ENCODE results near the gene OBI1.

OBI1 gene

DNA sequence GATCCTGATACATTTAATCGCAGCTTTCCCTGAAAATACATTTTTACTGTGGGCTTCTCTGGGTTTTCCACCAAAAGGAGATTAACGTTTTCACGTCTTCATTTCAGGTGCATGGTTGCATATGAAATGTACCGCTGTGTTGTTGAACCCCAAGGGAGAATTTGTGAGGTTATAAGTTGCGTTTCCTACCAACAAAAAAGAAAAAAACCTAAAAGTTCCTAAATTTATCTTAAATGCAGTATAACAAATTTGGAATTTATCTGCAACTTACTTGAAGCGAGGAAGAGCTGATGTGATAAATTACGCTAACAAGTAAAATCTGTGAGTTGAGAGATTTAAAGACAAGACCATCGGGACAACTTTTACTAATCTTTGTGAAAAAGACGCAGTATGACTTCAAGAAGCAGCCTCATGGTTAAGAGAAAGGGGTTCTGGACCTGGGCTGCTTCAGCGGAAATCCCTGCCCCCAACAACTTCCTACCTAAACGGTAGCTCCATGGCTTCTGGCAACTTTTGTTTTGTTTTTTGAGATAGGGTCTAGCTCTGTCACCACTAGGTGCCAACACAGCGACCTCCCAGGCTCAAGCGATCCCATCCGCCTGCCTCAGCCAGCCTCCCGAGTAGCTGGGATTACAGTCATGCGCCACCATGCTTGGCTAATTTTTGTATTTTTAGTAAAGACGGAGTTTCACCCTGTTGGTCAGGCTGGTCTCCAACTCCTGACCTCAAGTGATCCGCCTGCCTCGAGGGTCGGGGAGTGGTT, 958 bp upstream of the OBI1 start:
- no peaks in the 10 kb centered on the region for H3K9me3 ChIP-seq (replicated peaks; ENCODE audit: insufficient read depth, low read length)
- peak overlapping the region; percentile 99 for H3K4me3 ChIP-seq (ENCODE audit: low read length)
- DNase-seq: no peak
- H3K9ac ChIP-seq (ENCODE audit: low read length): peak overlapping the region; percentile 88
- no peak overlapping the region for H3K27ac ChIP-seq (ENCODE audit: low read length)
- H3K9me2 ChIP-seq (replicated peaks; ENCODE audit: insufficient read depth, low read length): no peaks in the 10 kb centered on the region
- peaks cover 13% of the 10 kb centered on the region for H3K4me1 ChIP-seq (ENCODE audit: low read length)
- peaks cover 12% of the 10 kb centered on the region; the same call in 1 of the 2 replicates for H4K20me1 ChIP-seq (ENCODE audit: insufficient read depth, low read length)
- no peaks in the 10 kb centered on the region for H3K27me3 ChIP-seq (replicated peaks; ENCODE audit: insufficient read depth, low read length)
- H3K79me2 ChIP-seq (ENCODE audit: low read length): peaks cover 38% of the 10 kb centered on the region
- H3K36me3 ChIP-seq (replicated peaks; ENCODE audit: insufficient read depth, low read length): no peaks in the 10 kb centered on the region
- H3K4me2 ChIP-seq (ENCODE audit: low read depth, low read length): peak overlapping the region; percentile 79
- TF ChIP-seq EZH2phosphoT487 (IDR thresholded peaks at IDR 0.05; ENCODE audit: low read length): no peak
- TF ChIP-seq EZH2 (optimal IDR thresholded peaks at IDR 0.05; ENCODE audit: low read depth, low read length): no peak
- TF ChIP-seq, protein P1, sequence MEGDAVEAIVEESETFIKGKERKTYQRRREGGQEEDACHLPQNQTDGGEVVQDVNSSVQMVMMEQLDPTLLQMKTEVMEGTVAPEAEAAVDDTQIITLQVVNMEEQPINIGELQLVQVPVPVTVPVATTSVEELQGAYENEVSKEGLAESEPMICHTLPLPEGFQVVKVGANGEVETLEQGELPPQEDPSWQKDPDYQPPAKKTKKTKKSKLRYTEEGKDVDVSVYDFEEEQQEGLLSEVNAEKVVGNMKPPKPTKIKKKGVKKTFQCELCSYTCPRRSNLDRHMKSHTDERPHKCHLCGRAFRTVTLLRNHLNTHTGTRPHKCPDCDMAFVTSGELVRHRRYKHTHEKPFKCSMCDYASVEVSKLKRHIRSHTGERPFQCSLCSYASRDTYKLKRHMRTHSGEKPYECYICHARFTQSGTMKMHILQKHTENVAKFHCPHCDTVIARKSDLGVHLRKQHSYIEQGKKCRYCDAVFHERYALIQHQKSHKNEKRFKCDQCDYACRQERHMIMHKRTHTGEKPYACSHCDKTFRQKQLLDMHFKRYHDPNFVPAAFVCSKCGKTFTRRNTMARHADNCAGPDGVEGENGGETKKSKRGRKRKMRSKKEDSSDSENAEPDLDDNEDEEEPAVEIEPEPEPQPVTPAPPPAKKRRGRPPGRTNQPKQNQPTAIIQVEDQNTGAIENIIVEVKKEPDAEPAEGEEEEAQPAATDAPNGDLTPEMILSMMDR (IDR thresholded peaks at IDR 0.05; ENCODE audit: low read length): no peak
- peak overlapping the region; percentile 94 for H2AFZ ChIP-seq (ENCODE audit: low read length)
- H3F3A ChIP-seq (ENCODE audit: insufficient read depth, low read length): peaks cover 3% of the 10 kb centered on the region; the same call in 1 of the 2 replicates

DNA sequence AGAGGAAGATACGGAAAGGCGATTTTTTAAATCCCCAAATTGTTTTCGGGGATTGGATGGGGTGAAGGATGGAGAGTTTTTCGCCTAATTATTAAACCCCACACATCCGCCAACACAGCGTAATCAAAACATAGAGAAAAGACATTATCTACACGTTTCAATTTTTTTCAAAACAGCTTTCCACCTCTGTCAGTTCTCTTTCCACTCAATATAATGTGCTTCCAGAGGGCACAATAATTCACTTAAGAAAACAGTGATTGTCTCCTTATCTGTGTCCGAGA, 435 bp upstream of the OBI1 start:
- Histone ChIP-seq H3K4me2 (ENCODE audit: low read depth, low read length) (peak overlapping the region; percentile 79), H3K79me2 (ENCODE audit: low read length) (peaks cover 43% of the 10 kb centered on the region), H2AFZ (ENCODE audit: low read length) (peak overlapping the region; percentile 94), H3K27me3 (replicated peaks; ENCODE audit: insufficient read depth, low read length) (no peaks in the 10 kb centered on the region), H3F3A (ENCODE audit: insufficient read depth, low read length) (peaks cover 3% of the 10 kb centered on the region; the same call in 1 of the 2 replicates), H3K36me3 (replicated peaks; ENCODE audit: insufficient read depth, low read length) (no peaks in the 10 kb centered on the region), H3K9me3 (replicated peaks; ENCODE audit: insufficient read depth, low read length) (no peaks in the 10 kb centered on the region), H3K27ac (ENCODE audit: low read length) (no peak overlapping the region), H3K9me2 (replicated peaks; ENCODE audit: insufficient read depth, low read length) (no peaks in the 10 kb centered on the region), H4K20me1 (ENCODE audit: insufficient read depth, low read length) (peaks cover 12% of the 10 kb centered on the region; the same call in 1 of the 2 replicates), H3K9ac (ENCODE audit: low read length) (peak overlapping the region; percentile 88), H3K4me3 (ENCODE audit: low read length) (peak overlapping the region; percentile 99), H3K4me1 (ENCODE audit: low read length) (peaks cover 13% of the 10 kb centered on the region)
- no peak for DNase-seq
- TF ChIP-seq, protein P1 (IDR thresholded peaks at IDR 0.05; ENCODE audit: low read length): no peak
- no peak for TF ChIP-seq EZH2phosphoT487 (IDR thresholded peaks at IDR 0.05; ENCODE audit: low read length)
- TF ChIP-seq EZH2 (optimal IDR thresholded peaks at IDR 0.05; ENCODE audit: low read depth, low read length): no peak

DNA sequence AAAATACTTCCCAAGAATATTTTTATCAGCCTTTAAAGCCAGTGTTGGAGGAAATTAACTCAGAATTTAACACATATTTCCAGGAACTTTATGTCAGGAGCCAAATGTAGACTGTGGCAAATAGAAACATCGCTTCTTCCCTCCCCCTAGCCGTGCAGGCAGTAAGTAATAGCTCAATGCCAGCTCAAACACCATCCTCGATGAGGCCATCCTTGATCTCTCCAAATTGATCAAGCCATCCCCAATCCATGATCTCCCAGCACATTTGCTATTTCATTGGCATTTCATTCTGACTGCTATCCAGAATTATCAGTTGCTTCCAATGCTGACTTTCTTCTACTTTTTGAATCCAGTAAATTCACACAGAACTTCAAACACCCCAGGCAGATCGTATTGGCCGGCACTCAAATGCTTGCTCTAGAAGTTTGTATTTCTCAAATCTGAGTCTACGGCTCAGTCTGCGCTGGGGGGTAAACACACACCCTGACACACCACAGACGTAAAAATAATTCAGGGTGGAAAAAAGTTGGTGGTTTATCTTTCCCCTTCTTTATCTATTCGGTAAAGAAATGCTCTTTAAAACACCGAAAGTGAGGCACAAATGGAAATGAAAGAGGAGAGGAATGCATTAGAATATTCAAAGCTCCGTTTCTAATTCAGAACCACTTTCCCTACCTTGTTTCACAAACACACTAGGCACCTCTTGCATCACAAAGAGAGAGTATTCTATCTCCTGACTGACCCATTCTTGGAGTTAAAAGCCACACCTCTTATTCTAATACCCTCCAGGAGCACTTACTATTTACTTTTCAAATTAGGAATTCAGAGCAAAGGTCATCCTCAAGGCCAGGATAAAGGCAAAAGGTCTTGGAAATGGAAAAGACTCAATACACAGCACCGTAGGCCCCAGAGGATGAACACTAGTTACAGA, 991 bp downstream of the OBI1 start:
- peak; percentile 38 for DNase-seq

More for the DNA sequence above, 991 bp downstream of the OBI1 start:
- Histone ChIP-seq H3K27ac (ENCODE audit: low read length) (peak overlapping the region; percentile 63; the same call in 1 of the 2 replicates), H3K9ac (ENCODE audit: low read length) (peak overlapping the region; percentile 88), H3K27me3 (replicated peaks; ENCODE audit: insufficient read depth, low read length) (no peaks in the 10 kb centered on the region), H3K4me1 (ENCODE audit: low read length) (peaks cover 13% of the 10 kb centered on the region), H3K79me2 (ENCODE audit: low read length) (peaks cover 58% of the 10 kb centered on the region), H2AFZ (ENCODE audit: low read length) (peak overlapping the region; percentile 94), H4K20me1 (ENCODE audit: insufficient read depth, low read length) (peaks cover 17% of the 10 kb centered on the region; the same call in 1 of the 2 replicates), H3K9me2 (replicated peaks; ENCODE audit: insufficient read depth, low read length) (no peaks in the 10 kb centered on the region), H3F3A (ENCODE audit: insufficient read depth, low read length) (peaks cover 3% of the 10 kb centered on the region; the same call in 1 of the 2 replicates), H3K4me2 (ENCODE audit: low read depth, low read length) (peak overlapping the region; percentile 79), H3K36me3 (replicated peaks; ENCODE audit: insufficient read depth, low read length) (no peaks in the 10 kb centered on the region), H3K9me3 (replicated peaks; ENCODE audit: insufficient read depth, low read length) (no peaks in the 10 kb centered on the region), H3K4me3 (ENCODE audit: low read length) (peak overlapping the region; percentile 99)
- TF ChIP-seq, protein P1 (IDR thresholded peaks at IDR 0.05; ENCODE audit: low read length): no peak
- no peak for TF ChIP-seq EZH2 (optimal IDR thresholded peaks at IDR 0.05; ENCODE audit: low read depth, low read length)
- no peak for TF ChIP-seq EZH2phosphoT487 (IDR thresholded peaks at IDR 0.05; ENCODE audit: low read length)

All from MM.1S (cell line).